NCI-H1930 (cell line): ENCODE results near the gene CDC42BPG.

ENCODE experiments used
- DNase-seq, 2 experiments: peaks; one replicate each; lab custom pipeline; 2025; lab: John Stamatoyannopoulos, UW

The CDC42BPG gene

DNA sequence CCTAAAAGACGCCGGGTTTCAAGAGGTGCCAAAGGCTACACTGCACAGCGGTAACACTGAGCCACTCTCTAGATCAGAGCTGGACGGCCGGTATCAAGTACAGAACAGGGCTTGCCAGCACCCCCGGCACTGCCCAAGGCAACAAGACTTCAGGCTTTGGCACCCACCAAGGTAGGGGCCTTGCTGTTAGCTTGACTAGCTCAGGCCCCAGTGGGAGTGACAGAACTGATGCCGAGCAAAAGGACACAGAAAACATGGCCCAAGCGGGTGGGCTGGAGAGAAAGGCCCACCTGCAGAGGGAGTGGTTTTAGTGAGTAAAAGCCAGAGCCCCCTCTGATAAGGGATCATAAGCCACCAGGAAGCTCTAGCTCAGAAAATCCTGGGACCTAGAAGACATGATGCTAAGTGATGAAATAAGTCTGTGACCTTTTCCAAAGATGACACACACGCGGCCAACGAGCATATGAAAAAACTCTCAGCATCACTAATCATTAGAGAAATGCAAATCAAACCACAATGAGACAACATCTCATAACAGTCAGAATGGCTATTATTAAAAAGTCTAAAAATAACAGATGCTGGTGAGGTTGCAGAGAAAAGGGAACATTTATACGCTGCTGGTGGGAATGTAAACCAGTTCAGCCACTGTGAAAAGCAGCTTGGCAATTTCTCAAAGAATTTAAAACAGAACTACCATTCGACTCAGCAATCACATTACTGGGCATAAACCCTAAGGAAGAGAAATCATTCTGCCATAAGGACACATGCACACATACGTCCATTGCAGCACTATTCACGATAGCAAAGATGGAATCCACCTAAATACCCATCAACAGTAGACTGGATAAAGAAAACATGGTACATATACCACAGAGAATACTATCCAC is 21.1 kb upstream of the CDC42BPG start:
- DNase-seq = no peak

DNA sequence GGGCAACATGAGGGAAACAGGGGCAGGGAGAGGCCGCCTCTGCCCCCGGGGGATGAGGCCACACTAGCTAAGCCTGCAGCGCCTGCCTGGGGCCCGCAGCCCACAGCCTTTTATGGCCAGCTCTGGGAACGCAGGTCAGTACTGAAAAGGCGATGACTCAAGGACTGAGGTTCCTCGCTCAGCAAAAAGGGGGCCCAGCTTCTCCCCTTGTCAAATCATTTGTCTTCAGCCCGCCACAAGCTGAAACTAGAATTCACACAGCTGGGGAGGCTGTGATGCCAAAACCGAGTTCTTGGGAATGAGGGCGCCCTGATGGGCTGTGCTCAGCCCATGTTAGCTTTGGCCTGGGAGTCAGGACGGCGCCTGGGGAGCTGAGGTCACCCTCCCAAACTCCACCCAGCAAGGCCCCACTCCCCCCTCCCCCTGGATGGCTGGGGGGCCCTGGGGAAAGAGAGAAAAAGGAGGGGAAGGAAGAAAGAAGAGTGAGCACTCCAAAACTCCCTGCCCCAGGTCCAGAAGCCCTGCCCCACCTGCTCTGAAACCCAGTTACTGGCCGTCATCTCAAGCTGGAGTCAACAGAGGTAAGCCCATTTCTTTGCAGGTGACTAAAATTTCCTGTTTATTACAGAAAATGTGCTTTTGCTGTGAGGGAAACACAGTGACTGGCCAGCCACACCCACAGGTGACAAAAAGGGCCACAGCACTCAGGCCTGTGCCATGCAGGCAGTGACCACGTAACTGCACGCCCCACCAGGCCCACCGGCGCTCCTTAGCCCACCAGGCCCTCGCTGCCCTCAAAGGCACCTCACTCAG is 20.2 kb upstream of the CDC42BPG start:
- DNase-seq = no peak

DNA sequence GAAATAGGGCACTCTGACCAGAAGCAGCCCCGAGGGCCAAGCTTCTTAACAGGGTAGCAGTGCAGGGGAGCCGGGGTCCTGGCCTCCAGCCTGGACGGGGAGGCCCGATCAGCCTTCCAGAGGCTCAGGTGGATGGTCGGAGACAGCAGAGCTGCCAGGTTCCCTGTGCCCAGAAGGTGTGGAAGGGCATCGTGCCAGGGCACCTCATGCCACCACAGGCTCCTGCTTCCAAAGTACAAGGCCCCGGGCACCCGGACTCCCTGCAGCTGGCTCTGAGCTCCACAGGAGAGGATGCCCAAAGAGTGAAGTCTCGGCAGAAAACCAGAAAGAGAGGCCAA is 19.7 kb upstream of the CDC42BPG start:
- DNase-seq = no peak

DNA sequence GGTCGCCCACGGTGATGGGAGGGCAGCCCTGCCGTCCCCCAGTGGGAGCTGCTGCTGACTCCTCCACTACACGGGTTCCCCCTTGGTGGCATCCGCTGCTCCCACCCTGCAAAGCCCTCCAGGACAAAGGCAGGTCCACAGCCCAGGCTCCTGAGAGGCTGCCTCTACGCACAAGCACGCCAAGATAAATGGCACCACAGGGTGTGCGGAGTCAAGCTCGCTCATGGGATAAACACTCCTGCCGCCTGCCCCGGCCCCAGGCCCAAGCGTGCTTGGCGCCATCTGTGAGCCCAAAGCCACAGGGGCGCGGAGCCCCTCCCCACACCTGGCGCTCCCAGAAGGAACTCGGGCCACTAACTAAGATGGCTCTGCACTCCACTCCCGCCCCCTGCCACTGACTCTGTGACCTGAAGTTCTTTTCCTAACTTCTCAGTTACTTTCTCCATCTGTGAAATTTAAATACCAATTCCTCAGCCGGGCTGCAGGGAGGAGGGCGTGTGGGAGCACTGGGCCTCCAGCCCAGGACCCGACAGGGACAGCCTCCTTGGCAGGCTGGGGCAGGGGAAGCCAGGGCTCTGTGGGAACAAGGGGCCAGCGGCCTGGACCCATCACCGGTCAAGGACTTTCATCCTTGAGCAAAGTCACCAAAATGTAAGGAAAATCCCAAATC is 19.1 kb upstream of the CDC42BPG start:
- DNase-seq = no peak

DNA sequence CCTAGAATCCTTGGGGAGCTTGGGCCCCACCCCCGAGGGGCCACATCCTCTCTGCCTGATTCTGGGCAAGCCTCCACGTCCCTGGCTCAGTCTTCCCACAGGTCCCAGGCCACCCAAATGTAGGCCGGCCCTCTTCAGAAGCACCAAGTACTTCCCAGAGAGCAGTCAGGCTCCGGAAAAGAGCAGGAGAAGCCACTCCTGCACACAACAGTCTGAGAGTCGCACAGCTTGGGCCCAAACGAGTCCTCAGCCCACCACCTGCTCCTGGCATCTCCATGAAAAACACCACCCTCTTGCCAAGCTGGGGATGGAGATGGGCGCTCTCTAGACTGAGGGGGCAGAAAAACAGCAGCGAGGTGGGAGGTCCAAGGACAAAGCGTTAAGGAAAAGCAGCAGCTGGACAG is 18.5 kb upstream of the CDC42BPG start:
- DNase-seq = no peak

DNA sequence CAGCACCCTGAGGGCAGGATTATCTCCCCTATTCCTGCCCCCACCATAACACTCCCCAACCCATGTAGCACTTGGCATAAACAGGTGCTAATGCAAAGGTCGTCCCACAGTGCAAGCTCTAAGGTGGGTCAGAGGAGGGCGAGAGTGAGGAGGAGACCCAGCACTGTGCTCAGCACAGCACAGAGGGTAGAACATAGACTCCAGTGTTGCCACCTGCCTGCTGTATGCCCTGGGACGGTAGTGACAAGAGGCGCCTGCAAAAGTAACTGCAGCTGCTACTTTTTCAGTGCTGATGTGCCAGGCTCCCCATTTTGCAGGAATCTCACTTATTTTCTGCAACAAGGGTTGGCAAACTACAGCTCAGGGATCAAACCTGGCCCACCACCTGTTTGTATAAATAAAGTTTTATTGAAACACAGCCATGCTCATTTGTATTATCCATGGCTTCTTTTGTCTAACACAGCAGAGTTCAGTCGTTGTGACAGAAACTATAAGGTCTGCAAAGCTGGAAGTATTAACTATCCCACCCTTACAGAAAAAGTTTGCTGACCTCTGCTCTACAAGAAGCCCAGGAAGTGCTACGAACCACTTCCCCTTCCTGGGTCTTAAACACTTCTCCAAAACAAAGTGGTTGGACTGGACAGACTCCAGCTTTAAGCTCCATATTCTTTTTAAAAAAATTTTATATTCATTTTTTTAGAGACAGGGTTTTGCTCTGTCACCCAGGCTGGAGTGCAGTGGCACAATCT is 16.9 kb upstream of the CDC42BPG start:
- no peak for DNase-seq

DNA sequence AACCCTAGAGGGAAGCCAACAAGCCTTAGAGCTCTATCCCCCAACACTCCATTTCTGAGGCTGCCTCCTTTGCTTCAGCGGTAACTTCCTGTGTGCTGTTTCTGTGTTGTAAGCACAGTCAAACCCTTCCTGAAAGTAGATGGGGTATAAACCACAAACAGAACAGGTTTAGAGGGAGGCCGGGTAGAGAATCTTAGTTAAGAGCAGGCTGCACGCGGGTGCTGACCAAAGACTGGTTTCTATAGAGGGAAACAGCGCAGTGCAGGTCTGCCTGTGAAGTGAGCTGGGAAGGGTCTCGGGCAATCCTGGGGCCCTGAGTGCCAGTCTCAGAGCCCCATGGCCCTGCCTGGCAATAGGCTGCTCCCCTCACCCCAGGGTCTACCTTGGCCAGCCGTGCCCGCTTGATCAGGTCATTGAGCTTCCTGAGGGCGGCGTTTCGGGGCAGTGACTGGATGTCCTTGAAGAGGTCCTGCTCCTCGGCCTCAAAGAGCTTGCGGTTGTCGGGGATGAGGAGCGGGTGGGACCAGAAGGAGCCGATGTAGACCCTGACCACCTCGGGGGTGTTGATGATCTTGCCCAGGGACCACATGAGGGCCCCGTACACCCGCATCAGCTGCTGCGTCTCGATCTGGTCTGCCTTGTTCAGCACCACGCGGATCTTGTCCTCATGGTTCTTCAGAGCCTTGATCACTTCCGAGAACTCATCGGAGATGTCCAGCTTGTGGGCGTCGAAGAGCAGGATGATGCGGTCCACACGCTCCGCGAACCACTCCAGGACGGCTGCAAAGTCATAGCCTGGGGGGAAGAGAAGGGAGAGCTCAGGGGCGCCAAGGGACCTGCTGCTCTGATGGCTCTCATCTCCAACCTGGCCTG is 15.3 kb upstream of the CDC42BPG start:
- no peak for DNase-seq

DNA sequence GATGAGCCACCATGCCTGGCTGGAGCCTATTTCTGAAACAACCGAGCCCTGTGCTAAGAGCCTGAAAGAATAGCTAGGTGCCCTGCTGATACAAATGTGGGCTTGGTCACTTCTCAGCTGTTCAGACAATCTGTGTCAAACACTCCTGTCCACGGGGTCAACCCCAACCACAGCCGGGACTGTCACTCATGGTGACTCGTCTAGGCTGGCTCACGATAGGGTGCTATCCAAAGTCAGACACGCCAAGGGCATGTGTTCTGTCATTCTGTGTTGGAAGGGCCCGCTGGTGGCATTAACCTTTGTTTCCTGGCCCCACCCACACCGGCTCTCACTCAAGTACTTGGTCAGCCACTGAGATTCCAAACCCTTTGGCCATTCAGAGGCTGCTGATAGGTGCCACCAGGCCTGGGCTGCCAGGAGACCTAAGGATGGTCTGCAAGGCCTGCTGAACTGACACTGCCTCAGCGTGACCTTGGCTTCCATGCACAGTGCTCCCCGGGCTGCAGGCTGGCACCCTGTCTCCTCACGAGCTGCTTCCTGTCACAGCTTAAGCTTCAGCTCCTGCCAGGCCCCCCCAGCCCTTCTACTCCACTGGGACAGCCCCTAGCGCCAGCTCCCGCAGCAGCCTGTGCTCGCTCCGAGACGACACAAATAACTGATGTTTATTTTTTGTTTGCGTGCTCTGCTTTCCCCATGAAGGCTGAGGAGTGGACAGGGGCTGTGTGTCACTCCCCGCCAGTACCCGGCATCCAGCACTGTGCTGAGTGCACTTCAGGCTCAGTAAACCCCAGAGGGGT is 14.2 kb upstream of the CDC42BPG start:
- DNase-seq = no peak

DNA sequence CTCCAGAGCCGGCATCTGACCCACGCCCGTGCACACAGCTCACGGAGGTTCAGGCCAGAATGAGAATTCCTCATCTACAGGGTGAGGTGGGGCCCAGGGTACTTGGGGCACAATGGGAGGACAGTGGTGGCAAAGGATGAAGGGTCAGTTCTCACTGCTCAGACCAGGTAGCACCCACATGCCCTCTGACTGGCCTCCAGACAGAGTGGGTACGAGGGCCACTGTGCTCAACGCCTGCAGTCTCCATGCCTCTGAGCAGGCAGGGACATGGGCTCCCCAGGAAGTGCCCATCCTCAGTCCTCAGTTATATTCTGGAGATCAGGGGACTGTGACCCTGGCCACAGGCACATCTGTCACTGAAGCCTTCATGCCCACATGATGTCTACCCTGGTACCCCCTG is 13.0 kb upstream of the CDC42BPG start:
- DNase-seq = no peak

DNA sequence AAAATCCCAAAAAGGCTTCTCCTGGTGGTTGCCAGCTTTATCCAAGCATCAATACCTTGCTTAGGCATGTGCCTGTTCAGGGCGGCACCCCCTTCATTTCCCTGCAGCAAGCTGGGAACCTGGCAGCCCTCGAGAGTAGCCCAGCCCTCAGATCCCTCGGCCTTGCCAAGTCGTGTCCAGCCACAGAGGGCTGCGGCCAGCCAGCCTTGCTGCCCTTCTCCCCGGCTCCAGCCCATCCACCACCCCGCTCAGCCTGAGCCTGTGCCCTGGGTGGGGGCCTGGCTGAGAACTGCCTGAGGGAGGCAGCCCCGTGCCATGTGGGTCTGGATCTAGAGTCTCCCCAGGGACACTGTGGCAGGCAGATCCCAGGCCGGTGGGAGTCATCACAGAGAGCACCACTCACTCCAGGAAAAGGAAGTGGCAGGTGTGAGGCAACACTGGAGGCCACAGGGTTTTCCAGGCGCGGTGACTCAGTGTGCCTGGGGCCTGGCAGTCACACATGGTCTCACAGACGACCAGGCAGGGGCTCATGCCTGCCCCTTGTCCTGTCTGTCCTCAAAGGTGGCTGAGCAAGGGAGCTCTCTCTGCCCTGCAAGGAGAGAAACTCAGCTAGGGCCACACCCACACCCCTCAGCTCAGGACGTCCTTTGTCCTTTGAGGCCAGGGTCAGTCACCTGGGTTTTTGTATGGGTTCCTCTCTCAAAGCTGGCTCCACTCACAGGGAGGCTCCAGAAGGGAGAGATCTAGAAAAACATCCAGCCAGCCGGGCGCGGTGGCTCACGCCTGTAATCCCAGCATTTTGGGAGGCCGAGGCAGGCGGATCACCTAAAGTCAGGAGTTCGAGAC is 12.2 kb upstream of the CDC42BPG start:
- DNase-seq = no peak

DNA sequence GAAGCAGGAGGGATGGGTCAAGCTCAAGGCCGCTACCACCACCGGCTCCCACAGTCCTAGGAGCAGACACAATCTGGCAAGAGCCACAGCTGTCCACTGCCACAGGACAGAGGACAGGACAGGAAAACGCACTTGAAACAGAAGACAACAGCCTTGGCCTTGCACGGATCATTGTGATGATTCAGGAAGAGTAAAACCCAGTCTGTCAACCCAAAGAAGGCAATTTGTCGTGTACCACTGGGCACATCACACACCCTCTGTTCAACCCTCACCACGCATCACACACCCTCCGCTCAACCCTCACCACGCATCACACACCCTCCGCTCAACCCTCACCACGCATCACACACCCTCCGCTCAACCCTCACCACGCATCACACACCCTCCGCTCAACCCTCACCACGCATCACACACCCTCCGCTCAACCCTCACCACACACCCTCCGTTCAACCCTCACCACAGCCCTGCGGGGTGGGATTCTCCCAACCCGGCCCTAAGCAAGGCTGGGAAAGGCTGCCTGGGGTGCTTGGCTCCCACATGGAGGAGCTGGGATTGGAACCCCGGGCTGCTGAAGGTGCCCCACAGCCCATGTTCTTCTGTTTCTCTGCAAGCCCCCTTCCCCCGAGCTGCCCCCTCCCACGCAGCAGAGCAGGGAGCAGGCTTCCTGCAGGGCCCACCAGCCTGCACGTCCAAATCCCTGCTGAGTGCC is 11.3 kb upstream of the CDC42BPG start:
- no peak for DNase-seq

DNA sequence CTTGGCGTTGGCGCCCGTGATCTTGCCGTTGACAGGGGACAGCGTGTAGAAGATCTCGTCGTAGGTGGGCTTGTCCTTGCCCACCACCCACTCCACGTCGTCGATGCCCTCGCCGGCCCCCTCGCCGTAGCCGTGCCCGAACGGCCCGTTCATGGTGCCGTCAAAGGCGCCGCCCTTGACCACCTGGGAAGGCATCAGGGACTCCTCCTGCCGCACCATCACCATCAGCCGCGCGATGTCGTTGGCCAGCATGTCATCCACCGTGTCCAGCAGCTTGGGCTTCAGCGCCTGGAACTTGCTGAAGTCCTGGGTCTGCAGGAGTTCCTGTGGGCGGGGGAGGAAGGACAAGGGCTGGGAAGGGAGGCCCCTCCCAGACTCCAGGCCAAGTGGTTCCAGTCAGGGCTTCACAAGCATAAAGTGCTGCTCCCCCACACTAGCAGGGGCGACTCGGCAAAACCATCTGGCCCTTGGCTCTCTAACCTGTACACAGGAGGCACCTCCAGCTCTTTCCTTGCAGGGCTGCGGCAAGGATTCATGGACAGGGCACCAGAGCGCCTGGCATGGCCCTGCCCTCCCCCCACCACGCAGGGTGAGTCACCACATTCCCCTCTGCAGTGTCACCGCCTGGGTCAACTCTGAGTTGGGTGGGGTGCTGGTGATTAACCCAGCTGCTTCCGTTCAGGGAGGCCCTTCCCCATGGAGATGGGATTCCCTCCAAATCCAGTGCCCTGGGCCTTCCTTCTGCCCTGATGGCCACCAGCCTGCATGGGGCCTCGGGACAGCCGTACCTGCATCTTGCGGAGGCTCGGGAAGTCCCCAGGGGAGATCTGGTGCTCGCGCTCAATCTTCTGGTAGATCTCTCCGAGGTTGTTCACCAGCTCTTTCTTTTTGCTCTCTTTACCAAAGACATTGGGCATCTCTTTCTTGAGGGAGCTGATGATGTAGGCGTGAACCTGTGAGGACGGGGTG is 10.4 kb upstream of the CDC42BPG start:
- DNase-seq = no peak

DNA sequence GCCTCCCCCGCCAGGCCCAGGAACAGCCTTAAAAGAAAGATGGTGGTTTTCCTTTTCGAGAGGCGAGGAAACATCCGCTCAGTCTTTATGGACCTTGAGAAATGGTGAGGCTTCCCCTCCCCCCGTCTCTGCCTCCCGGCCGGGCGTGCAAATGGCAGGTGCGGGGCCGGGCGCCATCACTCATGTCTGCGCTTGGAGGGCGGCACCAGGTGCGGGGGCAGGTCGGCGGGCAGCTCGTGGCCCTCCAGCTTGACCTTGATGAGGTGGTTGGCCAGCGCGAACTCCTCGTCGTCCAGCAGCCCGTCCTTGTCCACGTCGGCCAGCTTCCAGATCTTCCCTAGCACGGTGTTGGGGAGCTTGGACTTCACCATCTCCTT is 9.7 kb upstream of the CDC42BPG start:
- DNase-seq = no peak

DNA sequence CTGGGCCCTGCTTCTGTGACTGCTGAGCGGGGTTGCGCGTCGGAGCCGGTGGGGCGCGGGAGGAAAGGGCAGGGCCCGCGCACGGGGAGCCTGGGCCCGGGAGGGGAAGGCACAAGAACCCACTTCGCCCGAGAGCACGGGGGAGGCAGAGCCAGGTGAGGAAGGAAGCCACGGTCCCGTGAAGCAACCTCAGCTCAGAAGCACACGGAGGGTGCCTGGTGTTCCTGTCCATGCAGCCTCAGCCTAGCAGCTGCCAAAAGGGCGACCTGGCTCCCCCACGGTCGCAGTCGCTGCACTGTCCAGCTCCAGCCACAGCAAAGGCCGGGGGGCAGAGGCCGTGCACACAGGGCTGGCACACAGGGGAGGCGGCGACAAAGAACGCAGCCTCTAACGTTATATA is 9.3 kb upstream of the CDC42BPG start:
- no peak for DNase-seq

DNA sequence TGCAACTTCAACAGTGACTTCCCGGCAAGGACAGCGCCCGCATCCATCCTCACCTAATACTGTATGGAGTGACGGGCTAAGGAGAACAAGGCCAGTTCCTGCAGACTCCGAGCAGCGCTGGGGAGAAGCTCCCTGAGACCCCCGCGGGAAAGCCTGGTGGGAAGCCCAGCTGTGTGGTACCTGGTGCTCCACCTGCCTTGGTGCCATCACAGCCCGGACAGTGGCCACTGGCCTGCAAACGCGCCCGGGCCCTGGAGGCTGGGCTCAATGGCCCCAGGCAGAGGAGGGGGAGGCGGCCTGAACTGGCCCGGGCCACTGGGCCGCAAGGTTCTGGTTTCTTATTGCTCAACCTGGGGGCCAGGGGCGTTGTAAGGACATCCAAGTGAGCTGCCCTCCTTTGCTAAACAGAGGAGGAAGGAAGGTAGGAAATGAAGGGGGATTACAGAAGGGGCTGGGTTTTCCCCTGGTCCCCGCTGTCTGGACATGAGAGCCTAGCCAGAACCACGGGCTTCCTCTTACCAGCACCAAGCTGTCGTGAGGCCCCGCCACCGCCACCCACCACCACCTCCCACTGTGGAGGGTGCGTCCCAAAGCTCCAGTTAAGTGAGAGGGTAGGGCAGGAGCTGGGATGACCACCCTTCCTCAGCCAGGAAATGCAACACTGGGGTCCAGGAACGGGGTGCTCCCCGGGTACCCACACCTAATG is 8.5 kb upstream of the CDC42BPG start:
- no peak for DNase-seq

DNA sequence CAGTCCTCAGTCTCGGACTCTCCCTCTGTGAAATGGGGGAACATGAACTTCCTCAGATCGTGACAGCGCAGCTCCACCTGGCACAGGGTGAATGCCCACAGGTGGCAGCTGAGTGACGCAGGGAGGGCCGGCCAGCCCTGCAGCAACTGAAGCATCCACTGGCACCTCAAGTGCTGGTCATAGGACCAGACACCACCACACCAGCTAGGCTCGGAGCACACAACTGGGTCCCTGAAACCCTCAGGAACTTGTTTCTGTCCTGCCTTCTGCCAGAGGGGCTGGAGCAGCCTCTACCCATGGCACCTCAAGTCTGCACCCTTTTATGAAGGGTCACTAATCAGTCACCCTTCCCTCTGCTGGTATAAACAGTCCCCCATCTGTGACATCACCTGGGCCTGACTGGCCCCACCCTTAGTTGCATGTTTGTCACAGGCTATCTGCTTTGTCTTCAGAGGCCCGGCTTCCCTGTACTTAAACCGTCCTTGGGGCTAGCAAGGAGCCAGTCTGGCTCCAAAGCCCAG is 7.4 kb upstream of the CDC42BPG start:
- DNase-seq = no peak
